Activated CD8-positive, alpha-beta memory T cell treated with anti-CD3 and anti-CD28 coated beads, Interleukin-2, amount 50 U/mL, for 24 hours (primary cell): ENCODE data around the gene HLA-DRA.
"Not testable (repeated sequence)": the region's sequence is repeated elsewhere in the genome, so short reads cannot be mapped to it uniquely, and the experiment has no call there.

Experiments used
- DNase-seq: peaks from one replicate; pipeline ENCODE4 v3.0.0-alpha.2; 2020; ENCODE audit errors: extremely low read depth

Gene HLA-DRA

GRCh38 chr6:32431142-32431541 lies 8.5 kb upstream of the HLA-DRA start:
- DNase-seq, result no peak

GRCh38 chr6:32432050-32432450 lies 7.6 kb upstream of the HLA-DRA start:
- DNase-seq, result no peak

GRCh38 chr6:32433950-32434349 lies 5.7 kb upstream of the HLA-DRA start:
- DNase-seq, result not testable (repeated sequence)

- DNase-seq, result no peak
These were observed 3.5 kb upstream of the HLA-DRA start for GRCh38 chr6:32436186-32436585.

- no peak for DNase-seq
These were observed 2.5 kb upstream of the HLA-DRA start for GRCh38 chr6:32436995-32437836.

- no peak for DNase-seq
These were observed 548 bp upstream of the HLA-DRA start for GRCh38 chr6:32439139-32439538.

GRCh38 chr6:32442243-32442667 lies 2.6 kb downstream of the HLA-DRA start:
- no peak for DNase-seq

GRCh38 chr6:32442977-32443552 lies 3.4 kb downstream of the HLA-DRA start:
- no peak for DNase-seq

GRCh38 chr6:32444433-32444832 lies 4.7 kb downstream of the HLA-DRA start:
- DNase-seq, result no peak

GRCh38 chr6:32445321-32445854 lies 5.7 kb downstream of the HLA-DRA start:
- no peak for DNase-seq

GRCh38 chr6:32447932-32448331 lies 8.2 kb downstream of the HLA-DRA start:
- DNase-seq, result no peak

GRCh38 chr6:32449088-32449736 lies 9.5 kb downstream of the HLA-DRA start:
- no peak for DNase-seq

- DNase-seq, result no peak
These were observed 17.4 kb downstream of the HLA-DRA start for GRCh38 chr6:32457054-32457453.

- DNase-seq, result no peak
These were observed 20.2 kb downstream of the HLA-DRA start for GRCh38 chr6:32459781-32460424.

- DNase-seq, result no peak
These were observed 20.8 kb downstream of the HLA-DRA start for GRCh38 chr6:32460528-32460927.

GRCh38 chr6:32461493-32461892 lies 21.8 kb downstream of the HLA-DRA start:
- no peak for DNase-seq

- DNase-seq, result peak; percentile 44
These were observed 22.9 kb downstream of the HLA-DRA start for GRCh38 chr6:32462609-32463008.

- DNase-seq, result not testable (repeated sequence)
These were observed 28.2 kb downstream of the HLA-DRA start for GRCh38 chr6:32467743-32468503.

- no peak for DNase-seq
These were observed 33.2 kb downstream of the HLA-DRA start for GRCh38 chr6:32472781-32473375.

- DNase-seq, result not testable (repeated sequence)
These were observed 34.0 kb downstream of the HLA-DRA start for GRCh38 chr6:32473376-32474348.
